Karpas-422 (cell line): ENCODE results near the gene NLRC4. TPM values are rescaled to one million over a fixed set of nuclear protein-coding genes. Genes with fewer than 3 reads are reported as not detected.
"Not testable (repeated sequence)": the region's sequence is repeated elsewhere in the genome, so short reads cannot be mapped to it uniquely, and the experiment has no call there.

Experiments
- DNase-seq: peaks from one replicate; pipeline ENCODE4 v3.0.0-alpha.2; 2015
- H2AFZ ChIP-seq: fragments of 200-600 bp; sonication (generic); 2 replicates; pipeline ENCODE4 v1.6.1; 2014; ENCODE audit warnings: antibody characterized with exemption, low read length, mixed read lengths
- H3K27ac ChIP-seq: fragments of 200-600 bp; sonication (generic); 2 replicates; pipeline ENCODE4 v1.5.1; 2014; ENCODE audit warnings: mild to moderate bottlenecking, low read length, moderate library complexity
- H3K27me3 ChIP-seq: fragments of 200-600 bp; sonication (generic); 2 replicates; pipeline ENCODE4 v1.6.1; 2014; ENCODE audit warnings: low read length, mixed read lengths
- H3K36me3 ChIP-seq: fragments of 200-600 bp; sonication (generic); 2 replicates; pipeline ENCODE4 v1.6.1; 2014; ENCODE audit warnings: low read length, mixed read lengths; ENCODE audit not compliant: insufficient read depth
- H3K4me1 ChIP-seq: fragments of 200-600 bp; sonication (generic); 2 replicates; pipeline ENCODE4 v1.6.1; 2014; ENCODE audit warnings: mild to moderate bottlenecking, low read length, mixed read lengths
- H3K4me2 ChIP-seq: fragments of 200-600 bp; sonication (generic); 2 replicates; pipeline ENCODE4 v1.6.1; 2014; ENCODE audit warnings: low read length, low read depth, mild to moderate bottlenecking; ENCODE audit not compliant: poor library complexity, severe bottlenecking
- H3K4me3 ChIP-seq: fragments of 200-600 bp; sonication (generic); 2 replicates; pipeline ENCODE4 v1.5.1; 2014; ENCODE audit warnings: mild to moderate bottlenecking, antibody characterized with exemption, low read length, mixed read lengths
- H3K79me2 ChIP-seq: fragments of 200-600 bp; sonication (generic); 2 replicates; pipeline ENCODE4 v1.6.1; 2014; ENCODE audit warnings: mild to moderate bottlenecking, low read length, mixed read lengths
- H3K9ac ChIP-seq: fragments of 200-600 bp; sonication (generic); 2 replicates; pipeline ENCODE4 v1.6.0; 2014; ENCODE audit warnings: low read length
- H3K9me2 ChIP-seq: fragments of 200-600 bp; sonication (generic), shearing (Covaris generic); replicated peaks from 2 replicates; pipeline ENCODE4 v1.6.0; 2014; ENCODE audit warnings: mild to moderate bottlenecking, low read length, moderate library complexity; ENCODE audit not compliant: insufficient read depth
- H3K9me3 ChIP-seq: fragments of 300-700, 200-600 bp; sonication (generic); 2 replicates; pipeline ENCODE4 v1.6.1; 2014; ENCODE audit warnings: low read length, mixed read lengths
- H4K20me1 ChIP-seq: fragments of 200-600 bp; sonication (generic); 2 replicates; pipeline ENCODE4 v1.6.1; 2014; ENCODE audit warnings: mild to moderate bottlenecking, antibody characterized with exemption, low read length, low read depth; ENCODE audit not compliant: insufficient read depth
- small RNA-seq: library from RNA; depleted of rRNA; stranded (forward); fragments of <200 nt; gene quantifications from one replicate; pipeline ENCODE3, GENCODE V24; 2014
- total RNA-seq: library from RNA; depleted of rRNA; stranded (reverse); fragments of >200 nt; shearing (Covaris generic); gene quantifications from 2 replicates; pipeline ENCODE4 v1.2.3, GENCODE V29; 2014; ENCODE audit warnings: low replicate concordance; rRNA removed

Gene NLRC4
- total RNA-seq, 1 experiment from 2014 or later, result 1.6 TPM

DNA sequence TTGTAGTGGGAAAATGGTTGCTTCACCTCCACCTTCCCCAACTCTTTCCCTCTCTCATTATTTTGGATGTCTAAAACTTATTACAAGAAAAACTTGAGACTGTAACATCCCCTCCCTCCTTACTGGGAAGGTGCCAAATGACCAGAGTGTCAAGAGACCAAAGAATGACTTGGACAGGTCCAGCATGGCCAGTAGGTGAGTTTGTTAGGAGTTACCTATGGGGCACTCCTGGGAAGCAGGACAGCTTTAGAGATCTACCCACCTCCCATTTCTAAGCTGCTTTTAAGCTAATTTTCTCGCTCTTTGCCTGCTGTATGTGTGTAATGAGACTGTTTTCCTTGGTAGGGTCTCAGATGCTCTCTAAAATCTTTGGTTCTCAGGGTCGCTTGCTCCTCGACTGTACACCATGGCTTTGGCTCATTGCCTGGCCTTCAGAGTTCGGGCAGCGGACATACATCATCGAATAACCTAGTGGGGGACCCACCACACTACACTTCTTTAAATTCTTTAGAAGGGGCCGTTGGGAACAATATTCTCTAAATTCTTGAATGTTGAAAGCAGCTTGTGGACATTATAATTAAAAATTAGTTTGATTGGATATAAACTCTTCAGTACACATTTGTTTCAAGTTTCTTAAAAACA is 53.8 kb downstream of the NLRC4 start:
- H4K20me1 ChIP-seq, result no peaks in the 10 kb centered on the region

GRCh38 chr2:32203428-32203827 is 61.3 kb downstream of the NLRC4 start:
- not testable (repeated sequence) for H3K9ac ChIP-seq

More for the DNA sequence above, 53.8 kb downstream of the NLRC4 start:
- no peak for DNase-seq
- Histone ChIP-seq H2AFZ (no peak overlapping the region), H3K9me3 (no peaks in the 10 kb centered on the region), H3K36me3 (0 out of 2 replicates have a peak, but pooled peaks cover 3% of the 10 kb centered on the region), H3K27ac (no peak overlapping the region), H3K9me2 (no peaks in the 10 kb centered on the region), H3K79me2 (no peaks in the 10 kb centered on the region), H3K9ac (no peak overlapping the region), H3K4me3 (no peak overlapping the region), H3K4me1 (no peaks in the 10 kb centered on the region), H3K4me2 (no peak overlapping the region), H3K27me3 (no peaks in the 10 kb centered on the region)

GRCh38 chr2:32200814-32201213 is 63.9 kb downstream of the NLRC4 start:
- no peaks in the 10 kb centered on the region for H3K27me3 ChIP-seq
- no peaks in the 10 kb centered on the region for H4K20me1 ChIP-seq
- no peaks in the 10 kb centered on the region for H3K9me2 ChIP-seq
- no peak overlapping the region for H3K9ac ChIP-seq
- no peaks in the 10 kb centered on the region for H3K79me2 ChIP-seq
- H3K4me1 ChIP-seq, result no peaks in the 10 kb centered on the region
- H3K4me2 ChIP-seq, result no peak overlapping the region
- no peak overlapping the region for H3K27ac ChIP-seq
- no peak overlapping the region for H3K4me3 ChIP-seq
- H3K9me3 ChIP-seq, result no peaks in the 10 kb centered on the region
- peaks cover 9% of the 10 kb centered on the region; the same call in 1 of the 2 replicates for H3K36me3 ChIP-seq
- DNase-seq, result no peak
- H2AFZ ChIP-seq, result no peak overlapping the region

More at GRCh38 chr2:32203428-32203827, 61.3 kb downstream of the NLRC4 start:
- H2AFZ ChIP-seq, H4K20me1 ChIP-seq, DNase-seq, H3K9me2 ChIP-seq, H3K36me3 ChIP-seq, H3K9me3 ChIP-seq, H3K4me1 ChIP-seq, H3K79me2 ChIP-seq, H3K4me3 ChIP-seq, H3K4me2 ChIP-seq, H3K27ac ChIP-seq, H3K27me3 ChIP-seq: not testable (repeated sequence)

GRCh38 chr2:32192418-32192817 is 72.3 kb downstream of the NLRC4 start:
- Histone ChIP-seq H3K79me2 (peaks cover 3% of the 10 kb centered on the region; the same call in 1 of the 2 replicates), H3K9me2 (no peaks in the 10 kb centered on the region), H3K4me3 (no peak overlapping the region), H3K9ac (no peak overlapping the region), H2AFZ (no peak overlapping the region), H3K27me3 (no peaks in the 10 kb centered on the region), H3K4me1 (0 out of 2 replicates have a peak, but pooled peaks cover 5% of the 10 kb centered on the region), H3K36me3 (no peaks in the 10 kb centered on the region), H3K4me2 (no peak overlapping the region), H3K27ac (peak overlapping the region; percentile 18; the same call in 1 of the 2 replicates), H4K20me1 (no peaks in the 10 kb centered on the region), H3K9me3 (no peaks in the 10 kb centered on the region)
- no peak for DNase-seq

DNA sequence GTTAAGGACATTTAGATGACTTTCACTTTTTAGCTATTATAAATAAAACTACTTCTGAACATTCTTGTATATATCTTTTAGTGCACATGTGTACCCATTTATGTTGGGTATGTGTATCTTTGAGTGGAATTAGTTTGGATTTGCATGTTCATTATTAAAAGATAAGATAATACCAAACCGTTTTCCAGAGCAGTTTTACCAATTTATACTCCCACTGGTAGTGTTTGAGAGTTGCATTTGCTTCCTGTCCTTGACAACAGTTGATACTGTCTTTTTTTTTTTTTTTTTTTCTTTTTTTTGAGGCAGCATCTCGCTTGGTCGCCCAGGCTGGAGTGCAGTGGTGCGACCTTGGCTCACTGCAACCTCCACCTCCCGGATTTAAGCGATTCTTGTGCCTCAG is 75.7 kb downstream of the NLRC4 start:
- Histone ChIP-seq H2AFZ (no peak overlapping the region), H3K27me3 (no peaks in the 10 kb centered on the region), H3K9me3 (no peaks in the 10 kb centered on the region), H3K9ac (no peak overlapping the region), H3K79me2 (peaks cover 3% of the 10 kb centered on the region; the same call in 1 of the 2 replicates), H3K9me2 (no peaks in the 10 kb centered on the region), H3K27ac (no peak overlapping the region), H3K4me1 (0 out of 2 replicates have a peak, but pooled peaks cover 5% of the 10 kb centered on the region), H3K4me3 (no peak overlapping the region), H4K20me1 (no peaks in the 10 kb centered on the region), H3K4me2 (no peak overlapping the region), H3K36me3 (peaks cover 4% of the 10 kb centered on the region)
- no peak for DNase-seq

DNA sequence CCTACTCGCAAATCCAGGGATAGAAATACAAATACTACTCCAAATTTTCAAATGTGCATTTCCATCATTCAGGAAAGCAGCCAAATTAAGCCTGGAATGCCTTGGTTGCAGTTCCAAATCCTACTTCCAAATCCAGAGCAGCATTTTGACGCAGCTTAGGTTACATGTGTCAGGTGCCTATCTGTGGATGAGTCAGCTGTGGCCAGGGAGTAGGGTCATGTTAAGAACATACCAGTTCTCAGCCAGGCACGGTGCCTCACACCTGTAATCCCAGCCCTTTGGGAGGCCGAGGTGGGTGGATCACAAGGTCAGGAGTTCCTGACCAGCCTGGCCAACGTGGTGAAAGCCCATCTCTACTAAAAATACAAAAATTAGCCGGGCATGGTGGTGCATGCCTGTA is 82.0 kb downstream of the NLRC4 start:
- Histone ChIP-seq H3K27ac (no peak overlapping the region), H3K36me3 (peaks cover 15% of the 10 kb centered on the region), H3K9me3 (no peaks in the 10 kb centered on the region), H3K9ac (no peak overlapping the region), H3K4me2 (no peak overlapping the region), H4K20me1 (no peaks in the 10 kb centered on the region), H3K79me2 (0 out of 2 replicates have a peak, but pooled peaks cover 3% of the 10 kb centered on the region), H3K4me1 (no peaks in the 10 kb centered on the region), H3K9me2 (no peaks in the 10 kb centered on the region), H3K4me3 (no peak overlapping the region), H3K27me3 (no peaks in the 10 kb centered on the region), H2AFZ (no peak overlapping the region)
- DNase-seq, result no peak

Small RNAs within 50 kb of the gene (small RNA-seq; reads per million reads assigned to genes)
- gene RNU6-647P, result 0.36 reads per million

Other genes starting within 250 kb of the NLRC4 start
- gene DPY30, start 225.1 kb downstream of the NLRC4 start, total RNA-seq, result 67.5 and 88.3 TPM in 2 replicates
- 27.0 and 48.3 TPM in 2 replicates for gene SPAST, start 201.3 kb downstream of the NLRC4 start, total RNA-seq
- gene SLC30A6, start 99.0 kb downstream of the NLRC4 start, total RNA-seq, result 11.5 and 23.7 TPM in 2 replicates
- gene YIPF4, start 13.0 kb upstream of the NLRC4 start, total RNA-seq, result 18.5 and 95.3 TPM in 2 replicates
- gene BIRC6, start 92.1 kb upstream of the NLRC4 start, total RNA-seq, result 121 and 182 TPM in 2 replicates